HG02870 (cell line): ENCODE measurements around the gene SERPINB6.
A peak's percentile ranks its signal among the peaks of the same experiment; 100 is the strongest.

ENCODE experiments used
- ATAC-seq: cut with Tn5 transposase; IDR thresholded peaks from one replicate; pipeline ENCODE4 v1.9.1; 2021; ENCODE audit warnings: mild to moderate bottlenecking, moderate library complexity; ENCODE audit not compliant: unreplicated experiment

SERPINB6 gene

GRCh38 chr6:2999618-3000557 lies 28.5 kb upstream of the SERPINB6 start, which contains the start of gene NQO2:
TSS of gene NQO2 (plus strand) at chr6:2999894. CDS start at chr6:3006553, 6,659 bp downstream.
- peak; percentile 57 for ATAC-seq

- peak; percentile 7 for ATAC-seq
These were observed 27.7 kb upstream of the SERPINB6 start for GRCh38 chr6:2998998-2999617.

GRCh38 chr6:2998249-2998997 lies 27.1 kb upstream of the SERPINB6 start:
- ATAC-seq: peak; percentile 39

- no peak for ATAC-seq
These were observed 22.5 kb upstream of the SERPINB6 start for GRCh38 chr6:2993755-2994317.

- ATAC-seq: no peak
These were observed 21.1 kb upstream of the SERPINB6 start for GRCh38 chr6:2992330-2992979.

- no peak for ATAC-seq
These were observed 19.7 kb upstream of the SERPINB6 start for GRCh38 chr6:2990932-2991506.

- no peak for ATAC-seq
These were observed 19.0 kb upstream of the SERPINB6 start for GRCh38 chr6:2990248-2990931.

GRCh38 chr6:2989332-2990247 lies 18.2 kb upstream of the SERPINB6 start:
- ATAC-seq: peak; percentile 73

- ATAC-seq: peak; percentile 42
These were observed 17.3 kb upstream of the SERPINB6 start for GRCh38 chr6:2988426-2989331.

GRCh38 chr6:2988094-2988425 lies 16.7 kb upstream of the SERPINB6 start:
- no peak for ATAC-seq

GRCh38 chr6:2986722-2987221 lies 15.4 kb upstream of the SERPINB6 start:
- ATAC-seq: no peak

- no peak for ATAC-seq
These were observed 13.5 kb upstream of the SERPINB6 start for GRCh38 chr6:2984738-2985406.

- ATAC-seq: no peak
These were observed 11.2 kb upstream of the SERPINB6 start for GRCh38 chr6:2982426-2983117.

GRCh38 chr6:2980465-2980855 lies 9.1 kb upstream of the SERPINB6 start:
- ATAC-seq: no peak

- no peak for ATAC-seq
These were observed 8.6 kb upstream of the SERPINB6 start for GRCh38 chr6:2979819-2980464.

- no peak for ATAC-seq
These were observed 7.6 kb upstream of the SERPINB6 start for GRCh38 chr6:2978923-2979322.
